Vagina (tissue), 2 donors: ENCODE data around the gene TELO2. TPM values are rescaled to one million over a fixed set of nuclear protein-coding genes. Genes with fewer than 3 reads are reported as not detected.

Experiments used
- DNase-seq, 2 donors: peaks; one replicate each; pipeline ENCODE4 v3.0.0-alpha.2; 2017; ENCODE audit errors: extremely low spot score in 2 of 2
- H3K27ac ChIP-seq: fragments of 200-600 bp; sonication (generic); one replicate; pipeline ENCODE4 v1.5.1; 2019
- H3K27me3 ChIP-seq: fragments of 200-600 bp; sonication (generic); one replicate; pipeline ENCODE4 v1.5.1; 2019
- H3K36me3 ChIP-seq, 2 donors: fragments of 200-600 bp; sonication (generic); one replicate each; pipeline ENCODE4 v1.5.1; 2017 to 2019
- H3K4me1 ChIP-seq: fragments of 200-600 bp; sonication (generic); one replicate; pipeline ENCODE4 v1.5.1; 2019
- H3K4me3 ChIP-seq, 2 donors: fragments of 200-600 bp; sonication (generic); 1 replicate in 1 of 2; 2 replicates in 1 of 2; pipeline ENCODE4 v1.5.1; 2016 to 2019
- H3K9me3 ChIP-seq: fragments of 200-600 bp; sonication (generic); one replicate; pipeline ENCODE4 v1.5.1; 2019
- POLR2A ChIP-seq, 2 donors: fragments of 450-650 bp; IDR thresholded peaks; one replicate each; pipeline ENCODE4 v1.6.1; 2017; ENCODE audit warnings: antibody characterized with exemption in 2 of 2, mild to moderate bottlenecking in 2 of 2, moderate library complexity in 2 of 2
- POLR2AphosphoS5 ChIP-seq, 2 donors: sonication (generic); formaldehyde crosslinking; IDR thresholded peaks; one replicate each; pipeline ENCODE4 v1.9.0; 2017; ENCODE audit warnings: antibody characterized with exemption in 2 of 2, mild to moderate bottlenecking in 2 of 2, low read depth in 1 of 2; ENCODE audit not compliant: insufficient read depth in 1 of 2
- intact Hi-C: fragments of 100-400 bp; cut with DNase I; formaldehyde crosslinking; loops from one replicate; pipeline ENCODE4 v1.15.1; 2023
- total RNA-seq: library from RNA; depleted of rRNA; stranded (reverse); fragments of >200 nt; gene quantifications from one replicate; pipeline ENCODE4 v1.2.3, GENCODE V29; 2016
- TF ChIP-seq, protein P1 (sequence below), 3 experiments: fragments of 450-650 bp in 2 of 3; fragments of 200-600 bp in 1 of 3; sonication (generic) in 1 of 3; IDR thresholded peaks; one replicate each; pipeline ENCODE4 v1.5.1; 2017 to 2019; ENCODE audit warnings: antibody characterized with exemption in 3 of 3, mild to moderate bottlenecking in 2 of 3, moderate library complexity in 2 of 3

Gene TELO2
- total RNA-seq, 1 donor from 2014 or later = 23.8 TPM

- no peak for TF ChIP-seq POLR2A (IDR thresholded peaks at IDR 0.05)
- no peak for TF ChIP-seq POLR2AphosphoS5 (IDR thresholded peaks at IDR 0.05; ENCODE audit: insufficient read depth in 1 of 2, low read depth in 1 of 2)
- TF ChIP-seq, protein P1, sequence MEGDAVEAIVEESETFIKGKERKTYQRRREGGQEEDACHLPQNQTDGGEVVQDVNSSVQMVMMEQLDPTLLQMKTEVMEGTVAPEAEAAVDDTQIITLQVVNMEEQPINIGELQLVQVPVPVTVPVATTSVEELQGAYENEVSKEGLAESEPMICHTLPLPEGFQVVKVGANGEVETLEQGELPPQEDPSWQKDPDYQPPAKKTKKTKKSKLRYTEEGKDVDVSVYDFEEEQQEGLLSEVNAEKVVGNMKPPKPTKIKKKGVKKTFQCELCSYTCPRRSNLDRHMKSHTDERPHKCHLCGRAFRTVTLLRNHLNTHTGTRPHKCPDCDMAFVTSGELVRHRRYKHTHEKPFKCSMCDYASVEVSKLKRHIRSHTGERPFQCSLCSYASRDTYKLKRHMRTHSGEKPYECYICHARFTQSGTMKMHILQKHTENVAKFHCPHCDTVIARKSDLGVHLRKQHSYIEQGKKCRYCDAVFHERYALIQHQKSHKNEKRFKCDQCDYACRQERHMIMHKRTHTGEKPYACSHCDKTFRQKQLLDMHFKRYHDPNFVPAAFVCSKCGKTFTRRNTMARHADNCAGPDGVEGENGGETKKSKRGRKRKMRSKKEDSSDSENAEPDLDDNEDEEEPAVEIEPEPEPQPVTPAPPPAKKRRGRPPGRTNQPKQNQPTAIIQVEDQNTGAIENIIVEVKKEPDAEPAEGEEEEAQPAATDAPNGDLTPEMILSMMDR (IDR thresholded peaks at IDR 0.05) = no peak
- peaks cover 0 to 65% of the 10 kb centered on the region in 2 donors for H3K36me3 ChIP-seq
- no peak for DNase-seq
- H3K9me3 ChIP-seq = no peaks in the 10 kb centered on the region
- H3K27me3 ChIP-seq = no peaks in the 10 kb centered on the region
- no peaks in the 10 kb centered on the region for H3K4me1 ChIP-seq
- no peak overlapping the region for H3K27ac ChIP-seq
- H3K4me3 ChIP-seq = no peak overlapping the region
- intact Hi-C loops = no loop called here
These were observed 35.5 kb upstream of the TELO2 start for GRCh38 chr16:1457489-1458245.

DNA sequence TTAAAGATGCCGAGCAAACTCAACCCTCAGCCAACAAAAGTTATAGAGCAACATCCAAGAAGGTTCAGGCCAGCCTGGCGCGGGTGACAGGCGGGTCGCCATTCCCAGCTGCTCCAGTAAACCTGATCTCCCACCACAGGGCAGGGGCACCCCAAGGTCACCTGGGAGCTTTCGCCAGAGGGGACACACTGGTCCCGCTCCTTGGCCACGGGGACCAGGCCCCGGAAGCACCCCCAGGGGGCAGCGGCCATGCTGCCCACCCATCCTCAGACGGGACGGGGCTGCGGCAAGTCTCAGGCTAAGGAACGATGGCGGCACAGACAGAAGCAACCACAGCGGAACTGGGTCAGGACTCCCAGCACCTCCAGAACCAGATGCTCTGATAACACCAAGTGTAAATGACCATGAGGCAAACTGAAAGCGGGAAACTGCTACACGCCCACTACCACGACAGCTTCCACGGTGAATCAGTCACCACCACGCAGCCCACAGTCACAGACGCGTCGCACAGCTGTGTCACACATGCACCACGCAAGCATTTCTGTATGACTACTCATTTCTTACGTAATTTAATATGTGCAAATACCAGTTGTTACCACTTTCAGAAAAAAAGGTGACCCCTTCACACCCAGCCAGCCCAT, 34.7 kb upstream of the TELO2 start:
- intact Hi-C loops = no loop called here
- DNase-seq = no peak
- Histone ChIP-seq H3K4me3 (no peak overlapping the region), H3K36me3 (peaks cover 0 to 58% of the 10 kb centered on the region in 2 donors), H3K27ac (no peak overlapping the region), H3K27me3 (no peaks in the 10 kb centered on the region), H3K9me3 (no peaks in the 10 kb centered on the region), H3K4me1 (no peaks in the 10 kb centered on the region)
- TF ChIP-seq POLR2A (IDR thresholded peaks at IDR 0.05) (no peak), POLR2AphosphoS5 (IDR thresholded peaks at IDR 0.05; ENCODE audit: insufficient read depth in 1 of 2, low read depth in 1 of 2) (no peak)
- TF ChIP-seq, protein P1 (IDR thresholded peaks at IDR 0.05) = no peak

DNA sequence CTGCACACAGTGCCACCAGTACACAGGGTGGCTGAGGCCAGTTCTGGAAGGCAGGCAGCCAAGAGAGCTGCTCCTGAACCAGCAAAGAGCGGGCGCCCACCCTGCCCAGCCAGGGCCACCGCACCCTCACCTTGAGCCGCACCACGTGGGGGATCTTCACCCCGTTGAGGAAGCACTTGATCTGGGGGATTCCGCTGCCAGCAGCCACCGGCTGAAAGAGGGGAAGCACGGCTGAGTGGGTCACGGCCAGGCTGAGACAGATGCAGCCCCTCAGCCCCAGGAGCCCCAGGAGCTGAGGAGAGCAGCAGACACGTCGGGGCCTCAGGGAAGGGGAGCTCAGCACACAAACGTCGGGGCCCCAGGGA, 34.2 kb upstream of the TELO2 start:
- Histone ChIP-seq H3K4me1 (no peaks in the 10 kb centered on the region), H3K4me3 (no peak overlapping the region), H3K27ac (no peak overlapping the region), H3K9me3 (no peaks in the 10 kb centered on the region), H3K36me3 (peaks cover 0 to 53% of the 10 kb centered on the region in 2 donors), H3K27me3 (no peaks in the 10 kb centered on the region)
- intact Hi-C loops = no loop called here
- TF ChIP-seq POLR2A (IDR thresholded peaks at IDR 0.05) (no peak), POLR2AphosphoS5 (IDR thresholded peaks at IDR 0.05; ENCODE audit: insufficient read depth in 1 of 2, low read depth in 1 of 2) (no peak)
- TF ChIP-seq, protein P1 (IDR thresholded peaks at IDR 0.05) = no peak
- no peak for DNase-seq

GRCh38 chr16:1459967-1460366, 33.2 kb upstream of the TELO2 start:
- Histone ChIP-seq H3K36me3 (peaks cover 0 to 51% of the 10 kb centered on the region in 2 donors), H3K4me1 (no peaks in the 10 kb centered on the region), H3K27me3 (no peaks in the 10 kb centered on the region), H3K27ac (no peak overlapping the region), H3K9me3 (no peaks in the 10 kb centered on the region), H3K4me3 (no peak overlapping the region)
- TF ChIP-seq POLR2A (IDR thresholded peaks at IDR 0.05) (no peak), POLR2AphosphoS5 (IDR thresholded peaks at IDR 0.05; ENCODE audit: insufficient read depth in 1 of 2, low read depth in 1 of 2) (no peak)
- TF ChIP-seq, protein P1 (IDR thresholded peaks at IDR 0.05) = no peak
- intact Hi-C loops = no loop called here
- DNase-seq = no peak

- Histone ChIP-seq H3K4me1 (no peaks in the 10 kb centered on the region), H3K4me3 (no peak overlapping the region), H3K27me3 (no peaks in the 10 kb centered on the region), H3K9me3 (no peaks in the 10 kb centered on the region), H3K27ac (no peak overlapping the region), H3K36me3 (peaks cover 0 to 44% of the 10 kb centered on the region in 2 donors)
- intact Hi-C loops = no loop called here
- no peak for DNase-seq
- no peak for TF ChIP-seq POLR2A (IDR thresholded peaks at IDR 0.05)
- no peak for TF ChIP-seq POLR2AphosphoS5 (IDR thresholded peaks at IDR 0.05; ENCODE audit: insufficient read depth in 1 of 2, low read depth in 1 of 2)
- TF ChIP-seq, protein P1 (IDR thresholded peaks at IDR 0.05) = no peak
These were observed 32.5 kb upstream of the TELO2 start for GRCh38 chr16:1460602-1461138.
